Heart left ventricle (tissue), 16 donors: Measurements from ENCODE around the gene SAMD4B. TPM values are rescaled to one million over a fixed set of nuclear protein-coding genes. Genes with fewer than 3 reads are reported as not detected.
"Not testable (repeated sequence)": the region's sequence is repeated elsewhere in the genome, so short reads cannot be mapped to it uniquely, and the experiment has no call there.

Experiments
- ATAC-seq, 4 donors: fragments of 200-7000 bp; cut with Tn5 transposase; one replicate each; pipeline ENCODE4 v1.9.1; 2020 to 2022; ENCODE audit warnings: moderate library complexity in 4 of 4, mild to moderate bottlenecking in 3 of 4, moderate number of reproducible peaks in 1 of 4
- DNase-seq, 5 donors: peaks; one replicate each; pipeline ENCODE4 v3.0.0-alpha.2; 2020
- H3K27ac ChIP-seq, 12 donors: fragments of 200-600 bp; sonication (generic) in 4 of 12; one replicate each; pipeline versions ENCODE4 v1.5.0 to v1.8.0; 2016 to 2022; ENCODE audit warnings: mild to moderate bottlenecking in 2 of 12
- H3K27me3 ChIP-seq, 9 donors: fragments of 200-600 bp; sonication (generic) in 2 of 9; one replicate each; pipeline versions ENCODE4 v1.5.1 to v1.8.0; 2016 to 2022; ENCODE audit warnings: mild to moderate bottlenecking in 3 of 9
- H3K36me3 ChIP-seq, 9 donors: fragments of 200-600 bp; sonication (generic) in 2 of 9; one replicate each; pipeline versions ENCODE4 v1.5.0 to v1.8.0; 2018 to 2022; ENCODE audit warnings: mild to moderate bottlenecking in 2 of 9
- H3K4me1 ChIP-seq, 12 donors: fragments of 200-600 bp; sonication (generic) in 4 of 12; one replicate each; pipeline versions ENCODE4 v1.5.0 to v1.8.0; 2016 to 2022; ENCODE audit warnings: mild to moderate bottlenecking in 3 of 12
- H3K4me3 ChIP-seq, 12 donors: fragments of 200-600 bp; sonication (generic) in 4 of 12; one replicate each; pipeline versions ENCODE4 v1.5.0 to v1.8.0; 2017 to 2022; ENCODE audit warnings: mild to moderate bottlenecking in 9 of 12, moderate library complexity in 4 of 12
- H3K9me3 ChIP-seq, 12 donors: fragments of 200-600 bp; sonication (generic) in 4 of 12; one replicate each; pipeline versions ENCODE4 v1.5.0 to v1.8.0; 2016 to 2022; ENCODE audit warnings: mild to moderate bottlenecking in 1 of 12
- CTCF ChIP-seq, 12 donors: fragments of 200-600 bp; sonication (generic) in 4 of 12; IDR thresholded peaks; one replicate each; pipeline versions ENCODE4 v1.5.0 to v1.8.0; 2018 to 2022; ENCODE audit warnings: antibody characterized with exemption in 12 of 12, mild to moderate bottlenecking in 5 of 12
- POLR2A ChIP-seq, 2 donors: fragments of 450-650 bp; IDR thresholded peaks; one replicate each; pipeline ENCODE4 v1.6.1; 2017; ENCODE audit warnings: antibody characterized with exemption in 2 of 2, mild to moderate bottlenecking in 2 of 2, moderate library complexity in 2 of 2
- WGBS, 4 donors: extraction: QIAGEN DNeasy Blood & Tissue Kit in 2 of 4; methylation state at CpG; one replicate each; pipeline versions ENCODE4 v1.1.5 to v1.1.7; 2013 to 2018; 5-methylcytosine and 5-hydroxymethylcytosine counted together
- intact Hi-C, 10 donors: fragments of 100-400 bp; cut with DNase I; formaldehyde crosslinking; loops; one replicate each; pipeline versions ENCODE4 v1.11.1 to v1.14.2; 2022
- polyA plus RNA-seq, 2 donors: library from polyadenylated mRNA; stranded (reverse); fragments of 200-250 nt; gene quantifications; one replicate each; pipeline ENCODE4 v1.2.3, GENCODE V29; 2013
- total RNA-seq, 9 donors: library from RNA; depleted of rRNA in 2 of 9; stranded (reverse); fragments of >200 nt in 2 of 9; fragmentation: NEBNext Ultra II Directional in 3 of 9; extraction: Animal tissue kit (Norgen Biotek cat#: 25700) in 3 of 9; gene quantifications; one replicate each; pipeline versions ENCODE4 v1.1.0 to v1.2.4, GENCODE V29; 2016 to 2023
- donor health status: ischemic (EF 13 %, LVEDD 7.1; RV severe dilation, severe dysfunction).
- donor health status: healthy with polysubstance abuse.
- donor health status: DM: no; HTN: yes; CAD: no.
- donor health status: DM: no; HTN: no; CAD: no.
- donor health status: ischemic (EF 25% LVEDD 6.9; RV normal size, moderate dysfunction).
- donor health status: ischemic (EF 25% LVEDD 5.7; RV mildly dilated, moderate dysfunction).
- donor health status: healthy.
- donor health status: DM: yes; HTN: yes; CAD: no.
- donor health status: ischemic (EF 35%, LVEDD 5.7; RV mildly dilated, moderate dysfunction).
- donor health status: nonischemic (EF 11% LVEDD 7.7; RV severe dilation, severe dysfunction).
- donor health status: DM: yes; HTN: yes; CAD: no.
- donor health status: PGD.
- donor health status: ischemic (EF 29% LVEDD 5.4; RV normal size, mild dysfunction).
- donor health status: nonischemic (EF 23%, LVEDD 6.1; RV moderate dilation, normal function).

SAMD4B gene
- total and polyA plus RNA-seq, 11 donors = 34.9 to 101 (median 54.4) TPM

GRCh38 chr19:39335168-39335548 is 7.1 kb upstream of the SAMD4B start:
- DNase-seq = no peak
- peak in 3 of 4 donors; percentile 7 to 26 (median 13) for ATAC-seq
- TF ChIP-seq POLR2A (IDR thresholded peaks at IDR 0.05) = no peak
- TF ChIP-seq CTCF (IDR thresholded peaks at IDR 0.05) = no peak
- Histone ChIP-seq H3K36me3 (peaks cover 0 to 13% (median 0%) of the 10 kb centered on the region in 9 donors), H3K27ac (peak overlapping the region; percentile 32 to 97 (median 70)), H3K4me1 (peaks cover 0 to 47% (median 0%) of the 10 kb centered on the region in 12 donors), H3K4me3 (peak overlapping the region in 11 of 12 donors; percentile 22 to 71 (median 47)), H3K27me3 (no peaks in the 10 kb centered on the region), H3K9me3 (no peaks in the 10 kb centered on the region)
- 41 to 63% (median 48%) methylated on average over 6 of the region's 6 CpGs for WGBS, 4 donors
- intact Hi-C loops = no loop called here

- intact Hi-C loops = no loop called here
- Histone ChIP-seq H3K27ac (peak overlapping the region in 10 of 12 donors; percentile 12 to 97 (median 50)), H3K4me3 (peak overlapping the region in 2 of 12 donors; percentile 57 to 71)
These were observed 5.7 kb upstream of the SAMD4B start for GRCh38 chr19:39336483-39336882.

GRCh38 chr19:39339674-39340073 is 2.5 kb upstream of the SAMD4B start:
- WGBS, 4 donors = 98 to 100% (median 100%) methylated on average over 1 of the region's 1 CpG
- Histone ChIP-seq H3K27ac (peak overlapping the region in 1 of 12 donors; percentile 93), H3K4me3 (no peak overlapping the region), H3K9me3 (no peaks in the 10 kb centered on the region), H3K36me3 (peaks cover 0 to 3% (median 0%) of the 10 kb centered on the region in 9 donors), H3K4me1 (peaks cover 0 to 49% (median 23%) of the 10 kb centered on the region in 12 donors), H3K27me3 (no peaks in the 10 kb centered on the region)
- no peak for TF ChIP-seq CTCF (IDR thresholded peaks at IDR 0.05)
- TF ChIP-seq POLR2A (IDR thresholded peaks at IDR 0.05) = no peak
- intact Hi-C loops = loop anchor here in 6 of 10 donors (2.0 to 10.0 kb wide), 7 partner anchors 53 to 217 kb away; partner anchors contain the start of genes PLEKHG2 (in 3 of the 6), EID2B (in 2 of the 6), MED29 (in 2 of the 6) and PAF1 (in 2 of the 6)
- no peak for DNase-seq
- no peak for ATAC-seq

More at GRCh38 chr19:39336483-39336882, 5.7 kb upstream of the SAMD4B start:
- Histone ChIP-seq H3K27me3 (no peaks in the 10 kb centered on the region), H3K4me1 (peaks cover 0 to 56% (median 9%) of the 10 kb centered on the region in 12 donors), H3K36me3 (peaks cover 0 to 3% (median 0%) of the 10 kb centered on the region in 9 donors), H3K9me3 (no peaks in the 10 kb centered on the region)
- ATAC-seq (no peak), DNase-seq (no peak)
- WGBS, 4 donors = 66 to 73% (median 70%) methylated on average over 3 of the region's 3 CpGs
- TF ChIP-seq POLR2A (IDR thresholded peaks at IDR 0.05) (no peak), CTCF (IDR thresholded peaks at IDR 0.05) (no peak)

- WGBS, 4 donors = 88 to 91% (median 91%) methylated on average over 7 of the region's 7 CpGs
- H3K27me3 ChIP-seq, H3K36me3 ChIP-seq, ATAC-seq, H3K9me3 ChIP-seq, DNase-seq: not testable (repeated sequence)
- H3K4me1 ChIP-seq = peaks cover 0 to 51% (median 26%) of the 10 kb centered on the region in 12 donors
- peak overlapping the region in 1 of 12 donors; percentile 93 for H3K27ac ChIP-seq
- peak overlapping the region in 3 of 12 donors; percentile 76 to 81 (median 81) for H3K4me3 ChIP-seq
- intact Hi-C loops = loop anchor here in 6 of 10 donors (2.0 to 10.0 kb wide), 7 partner anchors 52 to 218 kb away; partner anchors contain the start of genes PLEKHG2 (in 3 of the 6), EID2B (in 2 of the 6), MED29 (in 2 of the 6) and PAF1 (in 2 of the 6)
These were observed 2.1 kb upstream of the SAMD4B start for GRCh38 chr19:39340156-39340555.
